ENCODE data around the gene SNX33. TPM values are rescaled to one million over a fixed set of nuclear protein-coding genes. Genes with fewer than 3 reads are reported as not detected.
A peak's percentile ranks its signal among the peaks of the same experiment; 100 is the strongest.

Gene SNX33
- total RNA-seq = under 1 TPM; 0.60 to 0.79 TPM

- CTCF ChIA-PET = interaction anchor here (0.5 to 2.0 kb wide), 11 partner anchors 10 to 290 kb away, joined by 3 to 7 read pairs (median 3); partner anchors contain the start of genes MAN2C1 and SIN3A
- Mint-ChIP-seq H3K4me3 (peak within 1 kb of the TSS; percentile 79), H3K27me3 (peaks cover 28% of the 10 kb centered on the region), H3K27ac (peak within 1 kb of the TSS; percentile 58), H3K9me3 (no peaks in the 10 kb centered on the region), H3K36me3 (ENCODE audit: low read depth) (no peaks in the 10 kb centered on the region), H3K4me1 (peaks cover 26% of the 10 kb centered on the region)
- POLR2A ChIA-PET = no interaction called here
- peak; percentile 59 for DNase-seq
Observed at GRCh38 chr15:75647370-75648155, at the start of gene SNX33. TSS of gene SNX33 (plus strand) at chr15:75647912. CDS start at chr15:75649103, 1,191 bp downstream.

- H3K36me3 Mint-ChIP-seq (ENCODE audit: low read depth) = peaks cover 45% of the 10 kb centered on the region
- H3K27me3 Mint-ChIP-seq = no peaks in the 10 kb centered on the region
- H3K27ac Mint-ChIP-seq = peak overlapping the region; percentile 90
- POLR2A ChIA-PET = no interaction called here
- no peak overlapping the region for H3K4me3 Mint-ChIP-seq
- CTCF ChIA-PET = interaction anchor here (0.7 to 3.1 kb wide), 9 partner anchors 9 to 1939 kb away, joined by 3 to 16 read pairs (median 3); partner anchors contain the start of genes IMP3 and SNX33
- H3K4me1 Mint-ChIP-seq = peaks cover 40% of the 10 kb centered on the region
- H3K9me3 Mint-ChIP-seq = no peaks in the 10 kb centered on the region
- no peak for DNase-seq
Observed at GRCh38 chr15:75598361-75598760, 49.4 kb upstream of the SNX33 start.

GRCh38 chr15:75599401-75599800, 48.3 kb upstream of the SNX33 start:
- CTCF ChIA-PET = interaction anchor here (0.7 to 3.1 kb wide), 2 partner anchors 8 to 21 kb away, joined by 3 to 16 read pairs; no protein-coding TSS in a partner anchor
- H3K27ac Mint-ChIP-seq = no peak overlapping the region
- no peak for DNase-seq
- POLR2A ChIA-PET = no interaction called here
- no peak overlapping the region for H3K4me3 Mint-ChIP-seq
- H3K4me1 Mint-ChIP-seq = peaks cover 40% of the 10 kb centered on the region
- H3K27me3 Mint-ChIP-seq = no peaks in the 10 kb centered on the region
- no peaks in the 10 kb centered on the region for H3K9me3 Mint-ChIP-seq
- H3K36me3 Mint-ChIP-seq (ENCODE audit: low read depth) = peaks cover 49% of the 10 kb centered on the region

- POLR2A ChIA-PET = interaction anchor here (0.7 to 1.4 kb wide), 4 partner anchors 19 to 238 kb away, joined by 3 to 4 read pairs (median 3); partner anchors contain the start of genes IMP3, MAN2C1 and SNUPN
- Mint-ChIP-seq H3K4me1 (peaks cover 56% of the 10 kb centered on the region), H3K9me3 (no peaks in the 10 kb centered on the region), H3K4me3 (peak overlapping the region; percentile 47), H3K27me3 (no peaks in the 10 kb centered on the region), H3K36me3 (ENCODE audit: low read depth) (peaks cover 55% of the 10 kb centered on the region), H3K27ac (peak overlapping the region; percentile 97)
- CTCF ChIA-PET = interaction anchor here (1.7 to 2.6 kb wide), 2 partner anchors 8 to 15 kb away, joined by 4 to 16 read pairs; no protein-coding TSS in a partner anchor
- no peak for DNase-seq
Observed at GRCh38 chr15:75606026-75606425, 41.7 kb upstream of the SNX33 start.

GRCh38 chr15:75606711-75607699, 40.7 kb upstream of the SNX33 start:
- POLR2A ChIA-PET = interaction anchor here (0.6 to 1.4 kb wide), 6 partner anchors 13 to 1610 kb away, joined by 3 to 4 read pairs (median 3); partner anchors contain the start of genes IMP3, MAN2C1 and SNUPN
- peaks cover 52% of the 10 kb centered on the region for H3K36me3 Mint-ChIP-seq (ENCODE audit: low read depth)
- peaks cover 51% of the 10 kb centered on the region for H3K4me1 Mint-ChIP-seq
- peak overlapping the region; percentile 47 for H3K4me3 Mint-ChIP-seq
- H3K27ac Mint-ChIP-seq = peak overlapping the region; percentile 97
- H3K27me3 Mint-ChIP-seq = no peaks in the 10 kb centered on the region
- DNase-seq = peak; percentile 61
- CTCF ChIA-PET = interaction anchor here (0.7 to 2.6 kb wide), 9 partner anchors 9 to 153 kb away, joined by 3 to 16 read pairs (median 4); partner anchors contain the start of gene PTPN9
- no peaks in the 10 kb centered on the region for H3K9me3 Mint-ChIP-seq

GRCh38 chr15:75616766-75617165, 30.9 kb upstream of the SNX33 start:
- Mint-ChIP-seq H3K27ac (no peak overlapping the region), H3K36me3 (ENCODE audit: low read depth) (peaks cover 65% of the 10 kb centered on the region), H3K4me1 (peaks cover 25% of the 10 kb centered on the region), H3K9me3 (no peaks in the 10 kb centered on the region), H3K4me3 (no peak overlapping the region), H3K27me3 (no peaks in the 10 kb centered on the region)
- DNase-seq = no peak
- ChIA-PET POLR2A (no interaction called here), CTCF (interaction anchor here (1.6 kb wide), 1 partner anchor 23 kb away, joined by 6 read pairs; the partner anchor contains the start of gene IMP3)

GRCh38 chr15:75620058-75620820, 27.5 kb upstream of the SNX33 start:
- Mint-ChIP-seq H3K27me3 (no peaks in the 10 kb centered on the region), H3K36me3 (ENCODE audit: low read depth) (peaks cover 50% of the 10 kb centered on the region), H3K4me3 (no peak overlapping the region), H3K4me1 (peaks cover 38% of the 10 kb centered on the region), H3K9me3 (no peaks in the 10 kb centered on the region), H3K27ac (no peak overlapping the region)
- ChIA-PET POLR2A (interaction anchor here (1.0 kb wide), 1 partner anchor 169 kb away, joined by 3 read pairs; the partner anchor contains the start of gene SIN3A), CTCF (interaction anchor here (0.5 to 1.7 kb wide), 8 partner anchors 14 to 167 kb away, joined by 3 to 8 read pairs (median 4); partner anchors contain the start of gene IMP3)
- no peak for DNase-seq

GRCh38 chr15:75620841-75621391, 26.8 kb upstream of the SNX33 start:
- peaks cover 47% of the 10 kb centered on the region for H3K36me3 Mint-ChIP-seq (ENCODE audit: low read depth)

GRCh38 chr15:75622505-75622904, 25.2 kb upstream of the SNX33 start:
- POLR2A ChIA-PET = no interaction called here
- Mint-ChIP-seq H3K36me3 (ENCODE audit: low read depth) (peaks cover 35% of the 10 kb centered on the region), H3K4me1 (peaks cover 48% of the 10 kb centered on the region), H3K27me3 (no peaks in the 10 kb centered on the region), H3K9me3 (no peaks in the 10 kb centered on the region), H3K27ac (peak overlapping the region; percentile 64), H3K4me3 (no peak overlapping the region)
- CTCF ChIA-PET = interaction anchor here (0.8 kb wide), 1 partner anchor 1630 kb away, joined by 6 read pairs; no protein-coding TSS in a partner anchor
- DNase-seq = no peak

More at GRCh38 chr15:75620841-75621391, 26.8 kb upstream of the SNX33 start:
- ChIA-PET POLR2A (no interaction called here), CTCF (interaction anchor here (0.5 to 1.1 kb wide), 6 partner anchors 14 to 168 kb away, joined by 3 to 8 read pairs (median 4); partner anchors contain the start of gene IMP3)
- Mint-ChIP-seq H3K9me3 (no peaks in the 10 kb centered on the region), H3K4me1 (peaks cover 36% of the 10 kb centered on the region), H3K4me3 (no peak overlapping the region), H3K27ac (peak overlapping the region; percentile 51), H3K27me3 (no peaks in the 10 kb centered on the region)
- DNase-seq = no peak

GRCh38 chr15:75625542-75626347, 22.0 kb upstream of the SNX33 start, which contains the start of gene SNUPN:
TSS of gene SNUPN (minus strand) at chr15:75625725. CDS start at chr15:75621051, 4,674 bp downstream.
- POLR2A ChIA-PET = interaction anchor here (1.0 to 2.1 kb wide), 4 partner anchors 14 to 172 kb away, joined by 4 to 18 read pairs (median 8); partner anchors contain the start of genes IMP3, PTPN9 and SIN3A
- Mint-ChIP-seq H3K4me1 (peaks cover 46% of the 10 kb centered on the region), H3K36me3 (ENCODE audit: low read depth) (peaks cover 16% of the 10 kb centered on the region)

More at GRCh38 chr15:75625542-75626347, 22.0 kb upstream of the SNX33 start, which contains the start of gene SNUPN:
- CTCF ChIA-PET = interaction anchor here (0.6 to 3.5 kb wide), 6 partner anchors 12 to 268 kb away, joined by 3 to 28 read pairs (median 9); partner anchors contain the start of genes IMP3 and PTPN9
- H3K27ac Mint-ChIP-seq = peak within 1 kb of the TSS; percentile 96
- H3K9me3 Mint-ChIP-seq = no peaks in the 10 kb centered on the region
- H3K27me3 Mint-ChIP-seq = no peaks in the 10 kb centered on the region
- H3K4me3 Mint-ChIP-seq = peak within 1 kb of the TSS; percentile 85
- peak; percentile 95 for DNase-seq
